Colonic mucosa (tissue), 4 donors: ENCODE data around the gene NDOR1. TPM values are rescaled to one million over a fixed set of nuclear protein-coding genes. Genes with fewer than 3 reads are reported as not detected.
A peak's percentile ranks its signal among the peaks of the same experiment; 100 is the strongest.

Source experiments
- DNase-seq: peaks from one replicate; pipeline ENCODE4 v3.0.0-alpha.2; 2020
- H3K27ac ChIP-seq: fragments of 200-600 bp; one replicate; pipeline ENCODE4 v1.8.0; 2021
- H3K27me3 ChIP-seq: fragments of 200-600 bp; one replicate; pipeline ENCODE4 v1.8.0; 2021
- H3K36me3 ChIP-seq: fragments of 200-600 bp; one replicate; pipeline ENCODE4 v1.8.0; 2021
- H3K4me1 ChIP-seq: fragments of 200-600 bp; one replicate; pipeline ENCODE4 v1.8.0; 2021; ENCODE audit warnings: mild to moderate bottlenecking
- H3K4me3 ChIP-seq: fragments of 200-600 bp; one replicate; pipeline ENCODE4 v1.8.0; 2021
- H3K9ac ChIP-seq, 2 donors: one replicate each; pipeline ENCODE4 v1.7.0; 2013; ENCODE audit warnings: control low read depth in 2 of 2, low read depth in 2 of 2, low read length in 2 of 2
- H3K9me3 ChIP-seq: fragments of 200-600 bp; one replicate; pipeline ENCODE4 v1.8.0; 2021
- intact Hi-C: fragments of 100-400 bp; cut with DNase I; formaldehyde crosslinking; loops from one replicate; pipeline ENCODE4 v1.14.1; 2022
- total RNA-seq, 2 donors: library from RNA; stranded (reverse); fragmentation: NEBNext Ultra II Directional in 1 of 2; extraction: Animal tissue kit (Norgen Biotek cat#: 25700) in 1 of 2; gene quantifications; one replicate each; pipeline ENCODE4 v1.2.1, GENCODE V29; 2021
- TF ChIP-seq, protein P1 (sequence below): fragments of 200-600 bp; IDR thresholded peaks from one replicate; pipeline ENCODE4 v1.8.0; 2022; ENCODE audit warnings: antibody characterized with exemption, mild to moderate bottlenecking
- donor health status: healthy.
- donor health status: DM: no; HTN: no; CAD: no.
- donor health status: DM: no; HTN: no; CAD: no.

The NDOR1 gene
- total RNA-seq, 2 donors from 2014 or later = 11.7 to 36.9 TPM

DNA sequence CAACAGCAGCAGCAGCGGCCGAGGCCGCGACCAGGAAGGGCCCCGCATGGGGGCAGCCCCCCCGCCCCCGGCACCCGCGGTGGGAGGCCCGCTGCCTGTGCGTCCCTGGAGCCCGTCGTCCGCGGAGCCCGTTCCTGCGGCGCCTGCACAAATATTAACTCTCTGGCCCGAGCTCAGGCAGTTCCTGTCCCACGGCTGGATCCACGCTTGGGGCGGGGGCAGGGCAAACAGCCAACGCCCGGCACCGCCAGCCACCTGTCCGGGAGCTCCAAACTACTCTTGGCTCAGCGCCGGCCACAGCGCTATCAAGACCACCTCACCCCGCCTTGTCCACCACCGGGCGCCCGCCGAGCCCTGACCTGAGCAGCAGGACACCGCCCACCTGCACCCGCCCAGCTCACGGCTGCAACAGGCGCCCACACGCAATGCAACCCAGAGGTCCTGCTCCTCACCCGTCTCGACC lies 35.6 kb upstream of the NDOR1 start, which contains the start of gene LRRC26:
Gene LRRC26, minus strand, starts transcription at position 156 of the 463 bp plus-strand sequence. Its CDS starts 108 bp downstream, at position 48.
- DNase-seq = peak; percentile 59
- Histone ChIP-seq H3K9me3 (no peaks in the 10 kb centered on the region), H3K9ac (peak within 1 kb of the TSS; percentile 34 to 35), H3K4me3 (peak within 1 kb of the TSS; percentile 40), H3K27ac (no peak within 1 kb of the TSS), H3K27me3 (peaks cover 53% of the 10 kb centered on the region), H3K4me1 (peaks cover 18% of the 10 kb centered on the region), H3K36me3 (no peaks in the 10 kb centered on the region)
- intact Hi-C loops = no loop called here
- TF ChIP-seq, protein P1, sequence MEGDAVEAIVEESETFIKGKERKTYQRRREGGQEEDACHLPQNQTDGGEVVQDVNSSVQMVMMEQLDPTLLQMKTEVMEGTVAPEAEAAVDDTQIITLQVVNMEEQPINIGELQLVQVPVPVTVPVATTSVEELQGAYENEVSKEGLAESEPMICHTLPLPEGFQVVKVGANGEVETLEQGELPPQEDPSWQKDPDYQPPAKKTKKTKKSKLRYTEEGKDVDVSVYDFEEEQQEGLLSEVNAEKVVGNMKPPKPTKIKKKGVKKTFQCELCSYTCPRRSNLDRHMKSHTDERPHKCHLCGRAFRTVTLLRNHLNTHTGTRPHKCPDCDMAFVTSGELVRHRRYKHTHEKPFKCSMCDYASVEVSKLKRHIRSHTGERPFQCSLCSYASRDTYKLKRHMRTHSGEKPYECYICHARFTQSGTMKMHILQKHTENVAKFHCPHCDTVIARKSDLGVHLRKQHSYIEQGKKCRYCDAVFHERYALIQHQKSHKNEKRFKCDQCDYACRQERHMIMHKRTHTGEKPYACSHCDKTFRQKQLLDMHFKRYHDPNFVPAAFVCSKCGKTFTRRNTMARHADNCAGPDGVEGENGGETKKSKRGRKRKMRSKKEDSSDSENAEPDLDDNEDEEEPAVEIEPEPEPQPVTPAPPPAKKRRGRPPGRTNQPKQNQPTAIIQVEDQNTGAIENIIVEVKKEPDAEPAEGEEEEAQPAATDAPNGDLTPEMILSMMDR = no peak

DNA sequence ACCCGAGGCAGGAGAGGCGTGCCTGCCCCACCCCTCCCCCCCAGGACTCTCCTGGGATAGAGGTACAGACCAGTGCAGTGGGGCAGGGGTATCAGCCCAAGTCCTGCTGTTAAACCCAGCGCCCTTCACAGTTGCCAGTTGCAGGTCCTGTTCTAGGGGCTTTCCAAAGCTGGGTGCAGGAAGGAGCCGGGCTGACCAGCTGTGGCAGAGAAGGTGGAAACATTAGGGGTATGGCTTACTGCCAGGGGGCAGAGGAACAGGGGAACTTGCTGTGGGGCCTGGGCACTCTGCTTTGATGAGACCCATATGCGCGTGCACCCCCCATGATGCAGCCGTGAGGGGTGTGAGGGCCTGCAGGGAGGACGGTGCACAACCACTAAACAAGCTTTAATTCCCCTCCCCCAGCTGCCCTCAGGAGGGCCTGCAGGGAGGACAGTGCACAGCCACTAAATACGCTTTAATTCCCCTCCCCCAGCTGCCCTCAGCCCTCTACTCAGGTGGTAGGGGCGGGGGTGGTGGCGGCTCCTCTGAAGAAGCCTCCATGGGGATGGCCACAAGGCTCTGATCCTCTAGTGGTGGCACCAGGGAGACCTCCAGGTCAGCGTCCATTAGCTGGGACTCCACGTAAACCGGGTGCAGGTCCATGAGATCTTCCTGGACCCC lies 34.9 kb upstream of the NDOR1 start:
- Histone ChIP-seq H3K4me1 (peaks cover 18% of the 10 kb centered on the region), H3K4me3 (no peak overlapping the region), H3K27ac (no peak overlapping the region), H3K9me3 (no peaks in the 10 kb centered on the region), H3K9ac (peak overlapping the region in 1 of 2 donors; percentile 19), H3K36me3 (no peaks in the 10 kb centered on the region), H3K27me3 (peaks cover 53% of the 10 kb centered on the region)
- TF ChIP-seq, protein P1 = no peak
- DNase-seq = no peak
- intact Hi-C loops = no loop called here

DNA sequence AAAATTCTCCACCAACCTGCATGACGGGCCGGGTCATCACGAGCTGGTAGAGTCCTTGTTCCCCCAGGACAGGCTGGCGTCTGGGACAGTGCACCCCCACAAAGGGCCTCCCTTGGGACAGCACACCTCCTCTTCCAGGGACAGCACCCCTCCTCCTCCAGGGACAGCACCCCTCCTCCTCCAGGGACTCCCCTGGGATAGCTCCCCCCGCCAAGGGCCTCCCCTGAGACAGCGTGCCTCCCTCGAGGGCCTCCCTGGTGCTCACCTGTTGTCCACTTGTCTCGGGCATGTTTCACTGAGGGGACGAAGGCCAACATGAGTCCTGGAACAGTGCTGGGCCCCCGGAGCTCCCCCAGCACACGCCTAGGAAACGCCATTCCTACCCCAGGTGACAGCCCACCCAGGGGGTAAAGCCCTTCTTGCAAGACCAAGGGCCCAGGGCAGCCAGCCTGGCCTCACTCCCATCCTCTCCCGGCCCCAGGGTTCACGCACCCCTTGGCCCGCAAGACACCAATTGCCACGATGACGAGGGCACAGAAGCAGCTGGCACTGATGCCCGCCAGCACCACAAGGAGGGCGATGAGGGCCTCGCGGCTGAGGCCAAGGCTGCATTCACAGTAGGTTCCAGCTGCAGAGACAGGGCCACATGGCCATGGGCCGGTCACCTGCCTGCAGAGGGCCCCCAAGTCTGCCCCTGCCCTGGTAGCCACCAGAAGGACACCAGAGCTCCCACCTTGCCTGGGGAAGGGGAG lies 34.2 kb upstream of the NDOR1 start:
- Histone ChIP-seq H3K4me1 (peaks cover 18% of the 10 kb centered on the region), H3K4me3 (no peak overlapping the region), H3K9me3 (no peaks in the 10 kb centered on the region), H3K27me3 (peaks cover 53% of the 10 kb centered on the region), H3K27ac (no peak overlapping the region), H3K9ac (no peak overlapping the region), H3K36me3 (no peaks in the 10 kb centered on the region)
- intact Hi-C loops = no loop called here
- DNase-seq = no peak
- TF ChIP-seq, protein P1 = no peak

DNA sequence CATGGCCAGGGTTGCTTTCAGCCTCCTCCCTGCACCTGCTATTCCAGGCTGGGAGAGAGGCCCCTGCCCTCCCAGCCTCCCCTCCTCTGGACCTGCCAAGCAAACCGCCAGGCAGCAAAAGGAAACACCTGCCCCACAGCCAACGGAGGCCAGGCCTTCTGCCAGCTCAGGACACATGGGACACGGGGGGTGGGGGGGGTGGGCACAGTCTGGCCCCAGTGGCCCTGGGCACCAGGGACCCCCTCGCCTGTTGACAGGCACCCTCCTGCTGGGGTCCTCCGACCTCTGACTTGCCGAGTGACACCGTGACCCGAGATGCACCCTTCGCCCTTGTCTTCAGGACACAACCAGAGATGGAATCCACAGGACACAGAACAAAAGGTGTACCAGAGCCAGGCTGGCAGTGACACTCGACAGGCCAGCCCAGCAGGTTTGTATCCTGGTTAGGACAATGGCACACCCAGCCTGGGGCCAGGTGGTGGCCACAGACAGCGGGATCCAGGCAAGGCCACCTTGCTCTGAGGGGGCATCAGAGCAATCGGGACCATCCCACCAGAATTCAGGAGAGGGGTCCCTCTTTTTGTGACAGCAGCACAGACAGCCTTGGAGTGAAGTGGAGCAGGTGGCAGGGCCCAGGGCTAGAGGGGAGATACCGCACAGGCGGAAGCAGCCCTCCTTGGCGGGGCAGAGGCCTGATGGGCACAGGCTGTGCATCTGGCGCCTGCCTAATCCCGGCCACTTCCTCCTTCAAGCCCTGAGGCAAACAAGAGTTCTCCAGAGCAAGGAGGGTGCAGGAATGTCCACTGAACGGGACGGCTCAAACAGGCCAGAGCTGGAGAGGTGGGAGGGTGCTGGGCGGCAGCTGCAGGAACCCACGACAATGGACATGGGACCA lies 32.4 kb upstream of the NDOR1 start:
- Histone ChIP-seq H3K36me3 (no peaks in the 10 kb centered on the region), H3K4me3 (no peak overlapping the region), H3K4me1 (peaks cover 14% of the 10 kb centered on the region), H3K9ac (peak overlapping the region in 1 of 2 donors; percentile 9), H3K27me3 (peaks cover 35% of the 10 kb centered on the region), H3K9me3 (no peaks in the 10 kb centered on the region), H3K27ac (peak overlapping the region; percentile 32)
- intact Hi-C loops = no loop called here
- peak; percentile 43 for DNase-seq
- TF ChIP-seq, protein P1 = no peak
